ENCODE results near the gene PTPN12.
"Not testable (repeated sequence)": the region's sequence is repeated elsewhere in the genome, so short reads cannot be mapped to it uniquely, and the experiment has no call there.

PTPN12 gene

DNA sequence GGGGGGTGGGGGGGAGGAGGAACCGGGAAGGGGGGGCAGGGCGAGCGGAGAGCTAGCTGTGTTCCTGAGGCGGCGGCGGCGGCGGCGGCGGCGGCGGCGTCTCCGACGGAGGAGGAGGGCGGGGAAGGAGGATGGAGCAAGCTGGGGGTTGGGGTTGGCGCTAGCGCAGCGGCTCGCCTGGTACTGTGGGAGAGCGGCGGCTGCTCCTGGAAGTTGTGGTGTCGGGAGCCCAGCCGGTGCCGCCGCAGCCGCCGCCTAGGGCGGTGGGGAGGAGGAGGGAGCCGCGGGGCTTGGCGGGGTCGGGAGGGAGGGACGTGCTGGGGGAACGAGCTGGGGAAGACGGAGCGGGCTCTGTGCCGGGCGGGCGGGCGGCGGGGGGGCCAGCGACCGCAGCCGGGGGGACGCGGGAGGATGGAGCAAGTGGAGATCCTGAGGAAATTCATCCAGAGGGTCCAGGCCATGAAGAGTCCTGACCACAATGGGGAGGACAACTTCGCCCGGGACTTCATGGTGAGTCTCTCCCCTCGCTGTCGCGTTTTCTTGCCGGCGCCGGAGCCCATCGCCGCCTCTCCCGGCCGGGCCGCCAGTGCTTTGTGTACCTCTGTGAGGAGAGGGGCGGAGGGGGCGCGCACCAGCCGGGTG lies at the start of gene PTPN12:
Gene PTPN12, plus strand, starts transcription at position 160 of the 642 bp plus-strand sequence. Its CDS starts 252 bp downstream, at position 412.
- peak; percentile 73 for DNase-seq

DNA sequence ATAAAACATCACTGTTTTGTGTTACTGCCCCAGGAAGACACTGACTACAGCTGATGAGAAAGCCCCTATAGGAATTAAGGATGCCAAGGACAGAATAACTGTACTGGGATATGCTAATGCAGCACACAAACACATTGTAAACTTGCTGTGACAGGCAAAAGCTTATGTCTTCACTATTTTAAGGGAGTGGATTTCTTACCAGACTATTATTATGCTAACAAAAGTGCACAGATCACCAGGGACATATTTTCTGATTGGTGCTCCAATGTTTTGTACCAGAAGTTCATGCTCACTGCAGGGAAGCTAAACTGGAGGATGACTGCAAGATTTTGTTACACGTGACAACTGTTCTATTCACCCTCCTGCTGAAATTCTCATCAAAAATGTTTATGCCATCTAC lies 48.1 kb upstream of the PTPN12 start:
- DNase-seq: no peak

DNA sequence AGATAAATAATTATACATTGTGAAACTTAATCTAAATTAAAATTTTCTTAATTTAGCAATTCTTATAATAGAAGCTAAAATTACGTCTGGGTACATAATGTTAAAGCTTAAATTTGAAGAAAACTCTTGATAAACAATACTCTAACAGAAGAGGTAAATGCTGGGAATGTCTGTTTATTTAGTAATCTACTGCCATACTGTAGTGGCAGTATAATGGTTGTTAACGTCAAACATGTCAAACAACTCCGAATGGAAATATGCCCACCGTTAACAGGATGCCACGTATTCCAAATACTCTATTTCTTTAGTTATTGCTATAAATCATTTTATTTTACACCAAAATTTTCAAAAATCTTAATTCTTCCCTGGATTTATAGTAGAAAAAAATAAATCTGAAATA lies 40.0 kb upstream of the PTPN12 start:
- no peak for DNase-seq

DNA sequence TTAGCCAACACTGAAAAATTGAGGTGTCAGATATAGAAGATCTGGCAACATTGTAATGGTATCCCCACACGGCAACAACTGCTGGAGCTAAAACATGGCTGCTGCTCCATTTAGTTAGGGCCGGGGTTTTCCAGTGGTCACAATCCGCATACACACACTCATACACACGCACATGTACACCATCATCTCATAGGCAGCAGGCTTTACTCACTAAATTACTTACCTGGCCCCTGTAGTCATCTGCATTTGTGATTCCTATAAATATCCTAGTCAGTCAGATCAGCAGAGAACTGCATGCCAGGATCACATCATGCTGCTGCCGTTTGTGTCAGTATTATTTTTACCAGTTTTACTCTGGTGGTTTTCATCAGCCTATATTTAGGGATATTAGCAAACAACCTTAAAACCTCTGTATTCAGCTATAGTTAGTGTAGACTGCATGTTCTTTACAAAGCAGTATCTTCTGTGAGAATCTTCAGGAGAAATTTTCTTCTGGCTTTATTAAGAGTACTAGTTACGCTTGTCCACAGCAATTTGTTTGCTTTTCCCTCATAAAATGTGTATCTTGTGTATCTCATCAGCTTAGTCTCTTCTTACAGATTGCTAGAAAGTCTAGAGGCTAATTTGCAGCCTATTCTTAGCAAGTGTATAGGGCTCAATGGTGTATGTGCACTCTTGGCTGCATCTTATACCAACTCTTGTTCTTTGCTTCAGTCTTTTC lies 38.3 kb upstream of the PTPN12 start:
- no peak for DNase-seq

DNA sequence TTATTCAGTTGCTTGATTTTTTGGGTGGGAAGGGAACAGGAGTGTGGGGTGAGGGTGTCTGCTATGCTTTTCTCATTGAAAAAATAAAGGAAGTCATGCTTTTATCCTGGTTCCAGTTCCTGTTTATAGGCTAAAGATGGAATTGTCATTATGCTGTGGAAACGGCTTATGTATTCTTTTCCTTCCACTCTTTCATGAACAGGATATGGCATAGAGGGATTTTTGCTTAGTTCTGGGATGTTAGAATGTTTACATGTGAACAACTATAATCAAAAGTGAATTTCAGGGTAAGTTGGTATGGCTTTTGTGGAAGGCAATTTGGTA lies 35.9 kb upstream of the PTPN12 start:
- no peak for DNase-seq

DNA sequence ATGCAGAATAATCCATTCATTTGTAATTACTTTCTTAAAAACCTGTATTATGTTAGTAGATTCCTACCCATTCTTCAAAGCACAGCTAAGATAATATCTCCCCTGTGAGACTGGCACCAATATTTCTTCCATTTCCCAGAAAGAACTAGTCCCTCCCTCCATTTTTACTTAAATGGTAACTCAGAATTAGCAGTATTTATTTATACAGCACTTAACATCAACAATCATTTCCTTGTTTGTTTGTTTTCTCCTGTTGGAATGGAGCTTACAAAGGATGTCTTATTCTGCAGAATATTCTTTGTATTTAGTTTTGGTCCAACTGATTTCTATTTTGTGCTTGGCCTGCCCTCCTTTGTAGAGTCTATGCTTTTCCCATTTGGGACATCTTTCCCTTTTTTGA lies 32.1 kb upstream of the PTPN12 start:
- DNase-seq: no peak

DNA sequence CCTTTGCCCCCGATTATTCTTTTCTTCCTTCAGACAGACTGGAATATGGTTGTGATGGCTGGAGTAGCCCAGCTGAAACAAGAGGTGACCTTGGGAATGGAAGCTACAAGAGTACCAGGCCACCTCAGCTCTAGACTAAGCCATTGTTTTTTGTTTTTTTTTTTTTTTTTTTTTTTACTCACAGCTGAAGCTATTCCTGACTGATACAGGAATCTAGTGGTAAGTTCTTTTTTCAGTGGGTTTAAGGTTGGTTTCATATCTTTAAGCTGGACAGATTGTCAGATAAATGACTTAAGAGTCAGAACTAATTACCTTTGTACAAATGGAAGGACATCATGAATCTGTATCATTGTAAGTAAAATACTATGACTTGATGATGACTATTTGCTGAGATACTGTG lies 30.2 kb upstream of the PTPN12 start:
- DNase-seq: no peak

DNA sequence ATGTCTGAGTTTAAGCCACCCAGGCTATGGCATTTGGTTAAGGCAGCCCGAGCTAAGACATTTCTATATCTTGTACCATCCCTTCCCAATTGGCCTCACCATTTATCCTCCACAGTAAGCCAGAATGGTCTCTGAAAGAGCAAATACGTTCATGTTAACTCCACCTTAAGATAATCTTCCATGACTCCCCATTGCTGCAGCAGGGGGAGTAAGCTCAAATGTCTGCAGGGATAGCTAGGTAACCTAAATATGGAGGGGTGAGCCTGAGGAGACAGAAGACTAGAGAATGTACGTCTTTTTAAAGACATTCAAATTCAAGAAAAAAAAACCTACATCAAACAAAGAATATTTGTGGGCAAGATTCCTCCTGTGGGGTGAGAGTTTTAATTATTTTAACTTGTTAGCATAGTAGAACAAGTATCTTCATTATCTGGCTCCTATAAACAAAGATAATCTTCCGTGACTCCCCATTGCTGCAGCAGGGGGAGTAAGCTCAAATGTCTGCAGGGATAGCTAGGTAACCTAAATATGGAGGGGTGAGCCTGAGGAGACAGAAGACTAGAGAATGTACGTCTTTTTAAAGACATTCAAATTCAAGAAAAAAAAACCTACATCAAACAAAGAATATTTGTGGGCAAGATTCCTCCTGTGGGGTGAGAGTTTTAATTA lies 24.0 kb upstream of the PTPN12 start:
- DNase-seq: not testable (repeated sequence)

DNA sequence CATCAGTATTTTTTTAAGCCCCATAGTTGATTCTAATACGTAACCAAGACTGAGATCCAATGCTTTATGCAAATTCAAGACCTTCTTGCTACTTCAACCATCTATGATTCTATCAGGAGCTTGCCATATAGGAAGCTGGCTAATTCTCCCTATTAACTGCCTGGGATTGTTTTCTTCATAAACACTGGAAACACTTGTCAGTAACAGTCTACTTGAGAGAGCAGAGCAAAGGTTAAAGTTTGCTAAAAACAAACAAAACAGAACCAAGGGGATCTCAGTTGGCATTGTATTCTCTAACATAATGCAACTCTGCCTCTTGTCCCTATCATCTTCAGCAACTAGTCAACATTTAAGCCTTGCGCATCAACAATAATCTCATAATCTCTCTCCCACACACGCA lies 21.0 kb upstream of the PTPN12 start:
- DNase-seq: no peak

DNA sequence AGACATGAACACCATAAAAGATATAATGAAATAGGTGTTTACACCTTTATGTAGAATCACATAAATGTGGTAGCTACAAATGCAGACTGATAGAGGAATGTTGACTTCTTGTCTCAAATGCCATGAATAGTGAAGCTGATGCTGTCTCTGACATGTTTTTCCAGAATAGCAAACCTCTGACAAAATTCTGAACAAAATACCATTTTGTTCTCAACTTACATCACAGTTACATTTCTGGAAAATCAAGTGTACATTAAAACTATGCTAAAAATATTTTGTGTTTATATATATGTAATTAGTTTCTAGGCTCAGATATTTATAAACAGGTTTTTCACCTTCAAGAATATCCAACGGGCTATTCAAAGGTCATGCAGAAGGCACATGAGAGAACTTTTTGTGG lies 16.8 kb upstream of the PTPN12 start:
- no peak for DNase-seq

DNA sequence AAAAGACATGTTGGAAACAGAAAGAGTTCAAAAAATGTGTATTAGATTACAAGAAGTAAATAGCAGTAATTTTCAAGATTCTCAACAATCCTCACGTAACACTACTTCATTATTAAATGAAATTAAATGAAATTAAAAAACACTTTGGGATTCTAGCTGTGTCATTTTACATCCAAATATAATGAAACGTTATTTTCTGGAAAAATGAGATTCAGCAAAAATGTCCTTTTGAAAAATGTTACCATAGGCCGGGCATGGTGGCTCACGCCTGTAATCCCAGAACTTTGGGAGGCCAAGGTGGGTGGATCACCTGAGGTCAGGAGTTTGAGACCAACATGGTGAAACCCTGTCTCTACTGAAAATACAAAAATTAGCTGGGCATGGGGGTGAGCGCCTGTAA lies 15.6 kb upstream of the PTPN12 start:
- DNase-seq: not testable (repeated sequence)

DNA sequence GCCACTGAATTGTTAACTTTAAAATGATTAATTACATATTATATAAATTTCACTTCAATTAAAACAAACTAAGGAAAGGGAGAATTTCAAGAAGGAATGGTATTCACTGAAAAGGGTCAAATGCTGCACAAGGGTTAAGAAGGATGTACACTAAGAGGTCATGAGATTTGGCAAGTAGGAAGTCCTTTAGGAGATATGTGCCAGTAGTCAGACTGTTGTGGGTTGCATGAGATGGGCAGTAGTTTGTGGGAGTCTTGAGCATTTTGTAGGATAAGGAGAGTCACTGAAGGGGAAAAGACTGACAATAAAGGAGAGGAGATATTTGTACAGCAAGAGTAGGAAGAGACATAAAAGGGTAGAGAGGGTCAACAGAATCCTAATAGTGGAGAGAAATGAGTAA lies 12.4 kb upstream of the PTPN12 start:
- no peak for DNase-seq

DNA sequence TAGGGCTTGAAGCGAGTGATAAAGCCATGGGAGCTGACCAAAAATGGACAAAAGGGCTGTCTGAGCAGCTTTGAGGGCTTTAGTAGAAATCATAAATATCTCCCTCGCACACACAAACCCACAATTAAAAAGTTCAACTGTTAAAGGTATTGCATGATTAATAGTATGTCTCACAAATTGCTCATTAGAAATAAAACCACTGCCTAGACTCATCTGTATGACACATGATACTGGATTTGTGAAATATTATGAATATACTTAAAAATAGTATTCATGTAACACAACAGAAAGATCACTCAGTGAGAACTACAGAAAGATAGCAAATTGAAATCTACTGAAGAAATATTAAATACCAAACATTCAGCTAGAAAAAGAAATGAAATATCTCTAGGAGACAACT lies 11.9 kb upstream of the PTPN12 start:
- no peak for DNase-seq

DNA sequence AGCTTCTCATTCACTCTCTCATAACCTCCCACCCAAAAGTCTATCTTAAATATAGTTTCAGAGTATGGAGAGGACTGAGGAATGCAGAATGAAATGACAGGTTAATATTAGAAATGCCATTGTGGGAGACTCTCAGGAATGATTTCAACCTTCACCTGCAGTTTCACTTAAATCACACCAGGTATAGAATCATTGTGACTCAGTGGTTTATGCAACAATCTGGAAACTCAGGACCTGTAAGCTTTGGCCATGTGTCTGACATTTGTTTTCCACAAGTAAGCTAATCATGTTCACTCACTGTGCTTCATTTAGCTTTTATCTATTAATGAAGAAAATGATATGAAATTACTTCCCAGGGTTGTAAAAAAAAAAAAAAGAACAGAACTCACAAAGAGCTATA lies 8.7 kb upstream of the PTPN12 start:
- DNase-seq: no peak

DNA sequence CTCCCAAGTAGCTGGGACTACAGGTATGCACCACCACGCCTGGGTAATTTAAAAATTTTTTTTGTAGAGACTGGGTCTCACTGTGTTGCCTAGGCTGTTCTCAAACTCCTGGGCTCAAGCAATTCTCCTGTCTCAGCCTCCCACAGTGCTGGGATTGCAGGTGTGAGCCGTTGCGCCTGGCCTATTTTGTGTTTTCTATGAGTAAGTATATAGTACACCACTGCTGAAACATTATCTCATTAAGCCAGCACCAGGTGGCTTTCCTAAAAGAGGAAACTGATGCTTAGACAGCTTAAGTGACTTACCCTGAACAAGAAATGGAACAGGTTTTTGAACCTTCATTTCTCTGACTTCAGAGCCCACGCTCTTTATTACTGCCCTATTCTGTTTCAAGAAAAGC lies 7.8 kb upstream of the PTPN12 start:
- no peak for DNase-seq

DNA sequence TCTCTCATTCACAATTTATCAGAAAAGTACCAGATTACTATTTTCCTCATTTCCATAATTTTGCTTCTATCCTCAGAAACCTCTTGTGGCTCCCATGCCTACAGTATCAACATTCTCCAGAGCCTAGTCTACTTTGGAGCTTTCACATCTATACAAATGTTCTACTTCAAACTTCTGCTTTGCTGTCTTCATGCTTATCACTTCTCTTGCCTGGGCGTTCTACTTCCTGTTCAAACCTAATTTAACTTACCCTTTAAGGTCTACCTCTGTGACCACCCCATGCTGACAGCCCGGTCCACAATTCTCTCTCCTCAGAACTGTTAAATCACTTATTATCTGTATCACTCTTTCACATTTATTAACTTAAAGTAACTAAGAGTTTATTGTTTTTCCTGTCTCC lies 6.1 kb upstream of the PTPN12 start:
- DNase-seq: no peak

DNA sequence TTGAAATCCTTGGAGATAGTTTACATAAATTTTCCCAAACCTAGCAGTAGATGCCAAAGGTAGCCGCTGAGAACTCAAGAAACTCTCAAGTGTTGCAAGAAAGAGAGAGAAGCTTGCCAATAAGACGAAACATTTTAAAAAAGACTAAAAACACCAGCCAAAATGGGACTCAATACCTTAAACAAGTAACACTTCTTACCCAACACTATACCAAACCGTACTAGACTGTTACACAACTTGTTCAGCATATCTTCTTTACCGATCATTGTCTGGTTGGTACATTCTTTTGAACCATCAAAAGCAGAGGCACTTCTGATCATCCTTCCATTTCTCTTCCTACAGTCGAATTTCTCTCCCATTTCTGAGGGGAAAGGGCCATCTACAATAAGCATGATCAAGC lies 4.8 kb upstream of the PTPN12 start:
- no peak for DNase-seq

DNA sequence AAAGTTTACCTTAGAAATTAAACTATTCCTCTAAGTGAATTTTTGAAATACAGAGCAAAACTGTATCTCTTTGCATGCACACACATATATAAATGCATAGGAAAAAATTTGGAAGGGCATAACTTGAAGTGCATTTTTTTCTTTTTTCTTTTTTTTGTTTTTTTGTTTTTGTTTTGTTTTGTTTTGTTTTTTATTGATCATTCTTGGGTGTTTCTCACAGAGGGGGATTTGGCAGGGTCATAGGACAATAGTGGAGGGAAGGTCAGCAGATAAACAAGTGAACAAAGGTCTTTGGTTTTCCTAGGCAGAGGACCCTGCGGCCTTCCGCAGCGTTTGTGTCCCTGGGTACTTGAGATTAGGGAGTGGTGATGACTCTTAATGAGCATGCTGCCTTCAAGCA lies 4.4 kb upstream of the PTPN12 start:
- DNase-seq: not testable (repeated sequence)

DNA sequence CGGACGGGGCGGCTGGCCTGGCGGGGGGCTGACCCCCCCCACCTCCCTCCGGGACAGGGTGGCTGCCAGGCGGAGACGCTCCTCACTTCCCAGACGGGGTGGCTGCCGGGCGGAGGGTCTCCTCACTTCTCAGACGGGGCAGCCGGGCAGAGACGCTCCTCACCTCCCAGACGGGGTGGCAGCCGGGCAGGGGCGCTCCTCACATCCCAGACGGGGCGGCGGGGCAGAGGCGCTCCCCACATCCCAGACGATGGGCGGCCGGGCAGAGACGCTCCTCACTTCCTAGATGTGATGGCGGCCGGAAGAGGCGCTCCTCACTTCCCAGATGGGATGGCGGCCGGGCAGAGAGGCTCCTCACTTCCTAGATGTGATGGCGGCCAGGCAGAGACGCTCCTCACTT lies 3.0 kb upstream of the PTPN12 start:
- not testable (repeated sequence) for DNase-seq

DNA sequence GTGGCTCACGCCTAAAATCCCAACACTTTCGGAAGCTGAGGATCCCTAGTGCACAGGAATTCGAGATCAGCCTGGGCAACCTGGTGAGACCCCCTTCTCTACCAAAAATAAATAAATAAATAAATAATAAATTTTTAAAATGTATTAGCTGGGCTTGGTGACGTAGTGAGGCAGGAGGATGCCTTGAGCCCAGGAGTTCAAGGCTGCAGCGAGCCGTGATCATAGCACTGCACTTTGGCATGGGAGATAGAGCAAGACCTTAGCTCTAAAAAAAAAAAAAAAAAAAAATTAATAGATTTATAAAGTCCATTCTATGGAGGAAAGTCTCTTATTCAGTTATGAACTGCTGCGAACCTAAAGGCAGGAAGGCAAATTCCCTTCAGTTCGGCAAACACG lies 1.1 kb upstream of the PTPN12 start:
- DNase-seq: no peak

DNA sequence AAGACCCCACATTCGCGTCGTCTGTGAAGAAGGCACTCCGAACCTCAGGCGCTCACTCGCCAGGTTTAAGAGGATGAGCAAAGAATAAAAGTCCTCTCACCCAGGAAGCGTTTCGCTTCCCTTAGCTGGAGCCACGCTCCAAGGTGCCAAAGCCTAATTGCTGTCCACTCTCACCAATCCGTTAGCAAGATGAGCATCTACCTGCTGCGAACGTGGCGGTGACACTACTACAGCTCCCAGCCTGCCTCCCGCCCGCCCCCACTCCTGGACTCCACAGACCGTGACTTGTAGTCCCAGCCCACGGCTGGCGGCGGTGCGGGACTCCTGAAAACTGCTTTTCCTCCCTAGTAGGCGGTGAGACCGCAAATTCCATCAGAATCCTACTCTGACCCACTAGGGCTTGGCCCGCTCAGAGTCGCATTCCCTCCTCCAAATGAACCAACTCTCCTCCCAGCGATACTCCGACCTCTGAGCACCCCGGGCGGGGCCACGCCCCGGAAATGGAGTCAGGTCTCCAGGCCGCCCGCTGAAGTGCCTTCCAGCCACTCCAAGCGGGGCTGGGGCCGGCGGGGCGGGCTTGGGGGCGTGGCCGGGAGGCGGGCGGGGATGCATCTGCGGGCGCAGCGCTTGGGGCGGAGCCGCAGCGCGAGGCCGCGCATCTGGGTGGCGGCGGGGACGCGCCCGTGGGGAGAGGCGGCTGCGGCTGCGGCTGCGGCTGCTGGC lies 521 bp upstream of the PTPN12 start:
- DNase-seq: peak; percentile 98

DNA sequence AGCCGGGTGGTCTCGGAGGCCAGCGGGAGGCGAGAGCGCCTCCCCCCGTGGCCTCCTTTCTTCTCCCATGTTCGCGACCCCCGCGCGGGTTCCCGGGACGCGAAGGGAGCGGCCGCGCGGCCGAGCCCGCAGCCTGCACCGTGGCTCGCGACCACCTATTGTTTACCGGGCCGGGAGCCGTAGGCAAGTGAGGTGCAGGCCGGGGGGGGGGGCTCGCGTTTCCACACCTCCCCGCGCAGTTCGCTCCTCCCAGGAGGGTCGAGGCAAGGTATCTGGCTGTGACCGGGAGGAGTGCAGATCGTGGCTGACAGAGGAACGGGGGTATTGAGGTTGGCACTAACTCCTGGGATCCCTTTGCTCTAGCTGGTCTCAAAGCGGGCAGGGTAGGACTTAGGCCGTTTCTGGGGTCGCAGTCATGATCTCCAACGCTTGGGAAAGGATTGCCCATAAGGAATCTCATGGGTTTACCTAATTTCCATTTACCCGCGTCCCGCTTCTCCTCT lies 734 bp downstream of the PTPN12 start:
- peak; percentile 29 for DNase-seq
